GM04504 (cell line): ENCODE results near the gene MORN4.
"Not testable (repeated sequence)": the region's sequence is repeated elsewhere in the genome, so short reads cannot be mapped to it uniquely, and the experiment has no call there.

Source experiments
- DNase-seq: peaks from one replicate; pipeline ENCODE4 v3.0.0-alpha.2; 2012; ENCODE audit warnings: low read depth

The MORN4 gene

GRCh38 chr10:97596101-97597082 lies 36.9 kb downstream of the MORN4 start:
- DNase-seq: peak; percentile 49

GRCh38 chr10:97593421-97593820 lies 39.9 kb downstream of the MORN4 start:
- DNase-seq: no peak

GRCh38 chr10:97590748-97591495 lies 42.4 kb downstream of the MORN4 start:
- no peak for DNase-seq

GRCh38 chr10:97590082-97590747 lies 43.1 kb downstream of the MORN4 start:
- DNase-seq: no peak

GRCh38 chr10:97589479-97589878 lies 43.8 kb downstream of the MORN4 start, which contains the start of gene C10orf62:
C10orf62 (plus strand) TSS chr10:97589721; CDS start chr10:97589898, 177 bp downstream.
- DNase-seq: no peak

- no peak for DNase-seq
Observed at GRCh38 chr10:97587183-97587582, 46.1 kb downstream of the MORN4 start.

GRCh38 chr10:97585439-97585811 lies 47.9 kb downstream of the MORN4 start:
- DNase-seq: no peak

- DNase-seq: no peak
Observed at GRCh38 chr10:97584798-97585438, 48.4 kb downstream of the MORN4 start.

GRCh38 chr10:97584060-97584797 lies 49.1 kb downstream of the MORN4 start, which contains the start of gene HOGA1:
HOGA1 (plus strand) TSS chr10:97584389; CDS start chr10:97584704, 315 bp downstream.
- peak; percentile 14 for DNase-seq

- DNase-seq: no peak
Observed at GRCh38 chr10:97583476-97583875, 49.8 kb downstream of the MORN4 start.

GRCh38 chr10:97582169-97582568 lies 51.1 kb downstream of the MORN4 start:
- DNase-seq: no peak

GRCh38 chr10:97580421-97581367 lies 52.6 kb downstream of the MORN4 start:
- DNase-seq: no peak

GRCh38 chr10:97578171-97578844 lies 55.0 kb downstream of the MORN4 start:
- DNase-seq: no peak

GRCh38 chr10:97577701-97578100 lies 55.6 kb downstream of the MORN4 start:
- no peak for DNase-seq

- DNase-seq: not testable (repeated sequence)
Observed at GRCh38 chr10:97576487-97576886, 56.8 kb downstream of the MORN4 start.

GRCh38 chr10:97575127-97575668 lies 58.1 kb downstream of the MORN4 start:
- DNase-seq: no peak

GRCh38 chr10:97574374-97575126 lies 58.8 kb downstream of the MORN4 start:
- DNase-seq: peak; percentile 28

- DNase-seq: no peak
Observed at GRCh38 chr10:97573672-97574071, 59.6 kb downstream of the MORN4 start.
